COLO829 (cell line): ENCODE results near the gene MESD.
A peak's percentile ranks its signal among the peaks of the same experiment; 100 is the strongest.
"Not testable (repeated sequence)": the region's sequence is repeated elsewhere in the genome, so short reads cannot be mapped to it uniquely, and the experiment has no call there.

Experiments
- DNase-seq: peaks from one replicate; pipeline ENCODE4 v3.0.0; 2012; ENCODE audit warnings: low spot score

MESD gene

DNA sequence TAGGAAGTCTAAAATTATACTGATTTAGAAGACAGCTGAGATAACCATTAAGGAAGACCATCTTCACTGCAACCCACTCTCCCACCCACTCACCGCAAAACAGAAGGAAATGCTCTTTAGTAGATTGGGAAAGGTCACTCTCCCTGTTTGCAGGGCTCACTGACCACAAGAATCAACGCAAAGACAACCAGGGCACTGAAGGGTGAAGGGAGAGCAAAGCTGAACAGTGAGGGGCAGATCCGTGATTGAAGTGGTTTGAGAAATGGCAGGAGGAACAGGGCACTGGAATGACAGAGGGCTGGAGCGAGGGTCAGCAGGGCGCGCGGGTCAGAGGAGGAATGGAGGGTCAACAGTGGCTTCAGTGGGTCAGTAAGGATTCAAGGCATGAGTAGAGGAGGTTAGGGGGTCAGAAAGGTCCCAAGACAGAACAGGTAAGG, 520 bp downstream of the MESD start:
- no peak for DNase-seq

DNA sequence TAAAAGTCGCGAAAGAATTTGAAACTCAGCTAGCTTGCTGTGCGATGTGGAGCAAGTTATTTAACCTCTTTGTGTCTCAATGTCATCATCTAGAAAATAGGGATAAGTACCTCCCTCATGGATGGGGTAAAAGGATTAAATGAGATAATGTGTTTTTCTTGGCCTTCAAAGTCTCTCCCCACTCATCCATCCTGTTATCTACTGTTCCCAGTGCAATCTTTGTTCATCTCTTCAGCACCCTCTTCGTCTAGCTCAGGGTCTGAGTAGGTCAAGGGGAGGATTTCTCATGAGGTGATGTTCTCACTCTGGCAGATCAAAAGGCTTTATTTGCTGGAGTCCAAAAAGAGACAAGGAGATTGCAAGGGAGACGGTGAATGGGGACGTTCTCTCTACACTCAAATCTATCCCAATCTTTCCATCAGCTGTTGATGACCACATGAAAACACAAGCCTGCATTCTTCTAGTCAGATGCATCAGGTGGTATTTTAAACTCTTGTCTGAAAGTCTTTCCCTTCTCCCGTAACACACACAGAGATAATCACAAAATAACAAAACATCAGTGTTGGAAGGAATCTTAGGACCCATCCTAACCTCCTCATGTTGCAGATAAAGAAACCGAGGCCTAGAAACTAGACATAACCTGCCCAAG, 1.3 kb downstream of the MESD start:
- no peak for DNase-seq

DNA sequence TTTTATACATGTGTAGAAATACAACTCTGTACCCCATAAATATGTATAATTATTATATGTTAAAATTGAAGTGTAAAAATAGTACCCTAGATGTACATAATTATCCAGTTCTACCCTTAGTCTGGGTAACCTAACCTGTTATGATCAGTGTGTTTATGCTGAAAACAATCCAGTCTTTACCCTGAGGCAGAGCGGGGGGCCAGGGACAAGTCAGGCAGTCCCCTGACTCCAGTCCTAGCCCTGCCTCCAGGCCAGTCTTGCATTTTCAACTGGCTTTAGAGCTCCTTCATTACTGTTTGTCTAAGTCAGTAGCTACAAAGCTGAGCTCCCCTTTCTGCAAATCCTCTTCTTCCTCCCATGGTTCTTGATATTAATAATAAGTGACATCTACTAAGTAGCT, 3.1 kb downstream of the MESD start:
- no peak for DNase-seq

DNA sequence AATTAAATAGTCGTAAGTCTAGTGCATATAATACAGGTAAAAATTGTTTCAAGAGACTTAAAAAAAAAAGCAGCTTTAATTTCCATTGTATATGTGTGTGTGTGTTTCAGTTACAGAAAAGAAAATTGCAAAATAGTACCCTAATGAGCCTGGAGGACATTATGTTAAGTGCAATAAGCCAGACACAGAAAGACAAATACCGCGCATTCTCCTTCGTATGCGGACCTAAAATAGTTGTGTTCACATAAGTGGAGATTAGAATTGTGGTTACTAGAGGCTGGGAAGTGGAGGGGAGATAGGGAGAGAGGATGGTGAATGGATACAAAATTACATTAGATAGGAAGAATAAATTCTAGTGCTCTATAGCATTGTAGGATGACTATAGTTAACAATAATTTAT, 3.6 kb downstream of the MESD start:
- DNase-seq = no peak

DNA sequence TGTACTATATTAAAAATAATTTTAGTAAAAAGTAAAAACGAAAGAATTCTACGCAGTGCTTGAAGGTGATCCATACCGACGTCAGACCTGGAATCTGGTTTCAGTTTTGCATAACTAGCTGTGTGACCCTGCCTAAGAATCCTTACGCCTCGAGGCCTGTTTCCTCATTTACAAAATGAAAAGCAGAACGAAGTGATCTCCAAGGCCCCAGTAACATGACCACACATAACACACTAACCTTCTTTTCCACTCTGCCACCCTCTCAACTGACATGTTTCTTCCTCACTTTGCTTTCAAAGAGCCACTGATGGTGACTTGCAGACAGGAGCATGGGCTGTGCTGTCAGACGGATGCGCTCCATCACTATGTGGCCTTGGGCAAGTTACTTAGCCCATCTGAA, 4.8 kb downstream of the MESD start:
- DNase-seq = no peak

DNA sequence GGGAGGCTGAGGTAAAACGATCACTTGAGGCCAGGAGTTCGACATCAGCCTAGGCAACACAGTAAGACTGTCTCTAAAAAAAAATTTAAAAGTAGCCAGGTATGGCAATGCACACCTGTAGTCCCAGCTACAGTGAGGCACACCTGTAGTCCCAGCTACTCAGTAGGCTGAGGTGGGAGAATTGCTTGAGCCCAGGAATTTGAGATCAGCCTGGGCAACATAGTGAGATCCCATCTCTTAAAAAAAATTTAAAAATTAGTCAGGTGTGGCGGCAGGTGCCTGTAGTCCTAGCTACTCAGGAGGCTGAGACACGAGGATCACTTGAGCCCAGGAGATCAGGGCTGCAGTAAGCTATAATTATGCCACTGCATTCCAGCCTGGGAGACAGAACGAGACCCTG, 6.8 kb downstream of the MESD start:
- no peak for DNase-seq

DNA sequence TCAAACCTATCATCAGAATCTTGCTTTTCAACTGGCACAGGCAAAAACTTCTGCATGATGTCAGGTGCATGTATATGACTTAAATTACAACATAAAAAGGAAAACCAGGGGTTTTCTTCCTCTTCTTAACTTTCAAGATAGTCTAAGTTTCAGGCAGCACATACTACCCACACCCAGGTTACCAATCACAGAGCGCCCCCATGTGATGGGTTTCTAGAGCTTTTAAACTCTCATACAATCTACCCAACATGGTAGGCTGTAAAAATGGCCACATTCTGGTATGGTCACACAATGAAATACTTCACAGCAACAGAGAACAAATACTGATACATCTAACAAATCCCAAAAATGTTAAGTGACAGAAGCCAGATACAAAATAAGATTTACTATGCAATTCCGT, 7.4 kb downstream of the MESD start:
- no peak for DNase-seq

DNA sequence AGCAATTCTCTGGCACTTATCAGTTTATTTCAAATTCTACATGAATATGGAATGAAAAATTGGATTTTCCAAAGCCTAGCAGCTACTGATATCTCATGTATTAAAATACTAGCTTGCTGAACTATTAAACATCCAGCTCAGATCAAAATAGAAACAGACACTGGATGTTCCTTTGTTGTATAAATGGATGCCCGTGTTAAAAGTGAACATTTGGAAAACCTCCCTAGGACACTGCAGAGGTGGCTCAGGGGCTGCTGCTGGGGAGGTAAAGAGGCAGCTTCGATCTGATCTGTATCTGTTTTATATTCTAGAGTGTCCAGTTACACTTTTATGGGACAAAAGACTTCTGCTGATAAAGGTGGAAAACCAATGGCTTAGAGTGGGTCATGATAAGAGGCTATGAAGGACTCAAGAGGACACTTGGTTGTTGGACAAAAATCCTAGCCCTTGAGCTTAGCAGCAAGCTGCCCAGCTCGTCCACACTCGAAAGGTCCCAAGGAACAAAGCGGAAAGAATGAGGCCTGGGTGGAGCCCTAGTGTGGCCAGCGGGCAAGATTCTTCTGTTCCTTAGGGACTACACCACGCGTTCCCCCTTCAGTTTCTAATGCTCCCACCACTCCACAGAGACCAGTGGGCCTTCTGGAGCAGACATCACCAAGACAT, 9.9 kb downstream of the MESD start:
- DNase-seq = no peak

DNA sequence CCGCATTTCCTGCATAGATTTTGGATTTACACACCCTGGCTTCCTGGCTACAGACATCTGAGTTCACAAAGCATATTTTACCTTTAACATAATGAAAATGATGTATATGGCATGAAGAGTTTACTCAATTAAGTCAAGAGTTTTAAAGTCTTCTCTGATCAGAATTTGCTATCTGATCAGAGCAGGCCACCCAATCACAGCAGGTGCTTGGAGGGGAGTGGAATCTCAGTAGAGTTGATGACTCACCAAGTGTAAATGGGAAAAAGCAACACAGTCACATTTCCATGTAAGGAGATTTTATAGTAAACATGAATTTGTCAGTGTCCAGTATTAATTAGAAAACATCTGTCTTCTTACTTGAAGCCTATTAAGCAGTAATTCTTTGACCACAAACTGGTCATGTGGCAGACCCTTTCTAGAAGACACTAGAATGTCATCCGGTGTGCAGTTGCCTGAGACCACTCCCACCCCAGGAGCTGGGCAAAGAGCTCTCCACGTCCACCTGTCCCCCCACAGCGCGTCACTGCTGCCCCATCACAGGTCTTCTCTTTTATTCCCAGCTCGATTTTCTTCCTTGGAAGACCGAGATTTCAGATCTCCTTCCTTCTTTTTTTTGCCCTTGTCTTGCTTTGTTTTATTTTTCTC, 10.8 kb downstream of the MESD start:
- no peak for DNase-seq

DNA sequence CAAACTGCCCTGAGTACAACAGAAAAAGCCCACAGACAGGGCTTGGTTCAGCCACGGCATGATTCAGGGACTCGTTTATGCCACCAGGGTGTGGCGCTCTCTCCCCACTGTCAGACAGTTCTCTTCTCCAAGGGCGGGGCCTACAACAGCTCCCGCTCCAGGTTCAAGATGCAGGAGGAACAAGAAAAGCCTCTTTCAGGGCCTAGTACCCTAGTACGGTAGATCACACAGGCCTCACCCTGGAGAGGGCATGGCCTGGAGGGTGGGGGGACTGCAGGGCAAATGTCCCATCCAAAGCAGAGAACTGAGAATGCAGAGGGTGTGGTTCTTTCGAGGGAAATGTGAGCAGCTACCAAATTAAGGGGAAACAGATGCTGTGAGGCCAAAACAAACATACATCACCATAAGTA, 12.0 kb downstream of the MESD start:
- DNase-seq = peak; percentile 65

DNA sequence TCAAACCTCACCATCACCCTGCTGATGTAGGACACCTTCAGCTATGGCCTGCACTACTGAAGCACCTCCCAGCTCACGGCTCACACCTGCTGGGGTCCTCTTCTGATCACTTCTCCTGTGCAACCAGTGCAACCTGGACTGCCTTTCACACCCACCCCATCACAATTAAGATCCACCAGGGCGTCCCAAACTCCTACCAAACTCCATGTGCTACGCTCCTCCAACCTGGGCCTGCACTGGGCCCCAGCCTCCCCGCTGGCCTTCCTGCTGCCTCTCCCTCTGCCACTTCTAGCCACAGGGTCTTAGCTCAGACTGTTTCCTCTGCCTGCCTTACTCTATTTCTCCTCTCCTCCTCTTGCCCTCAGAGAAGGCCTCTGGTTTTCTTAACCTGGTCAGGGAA, 12.8 kb downstream of the MESD start:
- DNase-seq = no peak

DNA sequence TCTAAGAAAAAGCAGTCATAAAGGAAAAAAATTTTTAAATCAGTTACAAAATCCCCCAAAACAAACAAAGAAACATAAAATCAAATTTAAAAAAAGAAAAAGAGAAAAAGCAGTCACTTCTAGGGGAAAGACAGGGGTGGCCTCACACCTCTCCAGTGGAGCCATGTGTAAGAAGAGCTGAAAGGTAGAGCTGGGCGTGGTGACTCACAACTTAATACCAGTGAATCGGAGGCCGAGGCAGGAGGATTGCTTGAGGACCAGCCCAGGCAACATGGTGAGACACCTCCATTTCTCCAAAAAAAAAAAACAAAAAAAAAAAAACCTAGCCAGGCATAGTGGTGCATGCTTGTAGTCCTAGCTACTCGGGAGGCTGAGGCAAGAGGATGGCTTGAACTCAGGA, 14.7 kb downstream of the MESD start:
- no peak for DNase-seq

DNA sequence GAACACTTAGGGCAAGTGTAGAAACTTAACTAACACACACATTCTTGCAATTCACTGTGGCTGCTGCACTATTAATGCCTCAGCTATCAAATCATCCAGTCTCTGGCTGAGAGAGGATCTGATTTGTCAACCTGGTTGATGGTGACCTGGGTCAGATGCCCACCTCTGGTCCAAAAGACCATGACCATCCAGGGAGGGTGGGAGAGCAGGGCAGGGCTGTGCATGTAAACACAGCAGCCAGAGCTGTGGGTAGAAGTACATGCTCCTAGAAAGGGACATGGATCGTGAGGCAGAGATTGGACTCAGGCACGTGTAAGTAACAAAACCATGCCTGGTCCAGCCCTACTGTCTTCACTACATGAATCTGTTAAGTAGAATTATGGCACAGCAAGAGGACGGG, 17.3 kb downstream of the MESD start:
- DNase-seq = no peak

DNA sequence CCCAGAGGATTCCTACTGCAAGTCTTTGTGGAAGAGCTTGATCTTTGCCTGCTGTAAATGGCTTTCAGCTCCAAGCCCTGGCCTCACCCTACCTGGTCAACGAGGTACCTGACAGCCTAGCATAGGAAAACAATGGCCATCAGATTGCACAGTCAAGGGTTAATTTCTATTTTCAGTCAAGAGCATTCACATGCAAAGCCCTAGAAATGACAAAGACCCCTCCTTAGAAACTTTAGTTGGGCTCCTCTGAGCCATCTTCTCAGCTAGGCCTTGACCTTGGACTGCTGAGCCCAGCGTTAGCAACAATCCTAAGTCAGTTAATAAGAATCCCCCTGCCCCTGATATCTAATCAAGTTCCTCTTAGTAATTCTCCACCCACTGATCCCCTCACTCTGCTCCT, 18.5 kb downstream of the MESD start:
- no peak for DNase-seq

DNA sequence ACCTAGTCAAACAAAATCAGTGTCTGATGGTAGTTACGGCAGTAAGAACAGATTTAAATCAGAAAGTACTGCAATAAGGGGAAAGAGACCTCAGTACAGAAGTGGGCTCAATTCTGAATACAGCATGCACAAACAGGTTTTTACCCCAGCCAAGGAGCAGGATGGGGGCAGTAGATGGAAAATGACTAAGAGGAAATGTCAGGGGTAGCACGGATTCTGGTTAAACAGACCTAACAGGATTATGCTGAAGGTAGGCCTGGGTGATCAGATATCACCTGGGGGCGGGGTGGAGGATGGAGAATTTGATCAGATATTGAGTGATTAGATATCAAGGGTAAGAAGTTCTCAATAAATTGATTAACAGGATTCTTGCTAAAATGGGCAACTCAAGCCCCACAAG, 19.0 kb downstream of the MESD start:
- DNase-seq = no peak

DNA sequence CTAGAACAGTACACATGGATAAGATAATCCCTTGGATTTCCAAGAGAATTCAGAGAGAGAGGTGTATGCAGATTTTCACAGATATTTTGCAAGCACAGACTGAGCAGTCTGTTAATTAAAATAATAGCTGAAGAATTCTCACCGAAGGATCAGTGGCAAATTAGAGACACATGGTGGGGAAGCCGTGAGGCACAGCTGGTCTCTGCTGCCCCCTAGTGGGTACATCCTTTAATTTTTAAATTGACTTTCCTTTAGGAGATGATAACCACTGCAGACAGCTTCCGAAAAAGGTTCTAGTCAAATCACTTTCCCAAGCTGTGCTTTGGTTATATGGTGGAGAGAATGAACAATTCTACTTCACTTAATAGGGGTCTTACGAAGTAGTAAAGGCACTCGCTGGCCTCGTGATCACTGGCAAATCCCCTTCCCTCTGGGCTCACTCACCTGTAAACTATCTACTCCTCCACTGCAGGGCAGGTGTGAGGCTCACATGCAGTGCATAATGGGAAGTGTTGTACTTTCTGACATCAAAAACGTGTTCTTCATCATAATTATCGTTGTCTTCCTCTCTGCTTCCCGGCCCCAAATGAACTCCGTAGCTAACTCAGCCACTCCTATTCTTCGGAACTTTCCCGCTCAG, 19.5 kb downstream of the MESD start:
- DNase-seq = peak; percentile 40

DNA sequence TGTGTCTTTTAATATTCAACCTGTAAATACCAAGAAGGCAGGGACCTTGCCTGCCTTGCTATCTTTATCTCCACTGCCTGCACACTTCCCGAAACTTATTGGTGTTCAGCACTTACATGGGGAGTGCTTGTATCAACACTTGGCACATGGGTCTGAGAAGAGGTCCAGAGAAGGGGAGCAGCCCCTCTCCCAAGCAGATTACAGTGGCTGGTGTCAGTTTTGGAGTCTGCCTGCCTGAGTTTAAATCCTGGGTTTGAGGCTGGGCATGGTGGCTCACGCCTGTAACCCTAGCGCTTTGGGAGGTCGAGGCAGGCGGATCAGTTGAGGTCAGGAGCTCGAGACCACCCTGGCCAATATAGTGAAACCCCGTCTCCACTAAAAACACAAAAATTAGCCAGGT, 20.3 kb downstream of the MESD start:
- DNase-seq = no peak

DNA sequence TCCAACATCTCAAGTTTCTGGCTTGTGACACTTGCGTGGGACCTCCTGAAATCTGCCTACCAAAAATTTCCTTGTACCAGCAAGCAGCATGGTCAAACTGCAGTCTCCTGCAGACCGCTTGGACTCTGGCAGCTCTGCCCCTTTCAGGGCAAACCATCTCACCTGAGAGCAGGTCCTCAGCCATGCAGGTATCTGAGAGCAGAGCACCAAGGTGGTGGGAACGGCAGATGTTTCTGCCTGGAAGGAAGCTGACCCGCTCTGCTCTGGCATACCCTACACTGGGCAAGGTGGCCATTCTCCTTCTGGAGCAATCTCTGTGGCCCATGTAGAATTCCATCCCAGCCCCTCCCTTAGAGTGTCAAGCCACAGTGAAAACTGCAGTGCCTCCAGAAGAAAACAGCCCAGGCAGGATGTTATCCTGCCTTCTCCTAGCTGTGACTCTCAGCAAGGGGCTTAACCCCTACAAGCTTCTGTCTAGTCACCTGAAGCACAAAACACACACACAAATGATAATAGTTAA, 21.6 kb downstream of the MESD start:
- DNase-seq = no peak

DNA sequence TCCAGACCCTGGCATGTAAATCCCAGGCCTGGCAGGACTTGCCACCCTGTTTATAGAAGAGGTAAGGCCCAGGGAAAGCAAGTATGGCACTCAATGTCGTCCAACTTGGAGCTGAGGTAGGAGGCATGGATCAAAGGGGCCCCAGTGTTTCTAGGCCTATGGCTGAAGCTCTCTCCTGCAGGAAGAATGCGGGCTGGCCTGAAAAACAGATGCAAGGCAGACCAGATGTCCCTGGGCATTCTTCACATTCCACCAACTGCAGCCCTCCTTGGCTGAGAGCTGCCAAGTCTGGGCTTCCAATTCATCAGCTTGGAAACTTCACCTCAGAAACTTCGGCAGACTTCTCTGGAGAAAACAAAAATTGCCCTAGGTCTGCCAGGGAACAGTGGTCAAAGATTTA, 22.2 kb downstream of the MESD start:
- DNase-seq = no peak

DNA sequence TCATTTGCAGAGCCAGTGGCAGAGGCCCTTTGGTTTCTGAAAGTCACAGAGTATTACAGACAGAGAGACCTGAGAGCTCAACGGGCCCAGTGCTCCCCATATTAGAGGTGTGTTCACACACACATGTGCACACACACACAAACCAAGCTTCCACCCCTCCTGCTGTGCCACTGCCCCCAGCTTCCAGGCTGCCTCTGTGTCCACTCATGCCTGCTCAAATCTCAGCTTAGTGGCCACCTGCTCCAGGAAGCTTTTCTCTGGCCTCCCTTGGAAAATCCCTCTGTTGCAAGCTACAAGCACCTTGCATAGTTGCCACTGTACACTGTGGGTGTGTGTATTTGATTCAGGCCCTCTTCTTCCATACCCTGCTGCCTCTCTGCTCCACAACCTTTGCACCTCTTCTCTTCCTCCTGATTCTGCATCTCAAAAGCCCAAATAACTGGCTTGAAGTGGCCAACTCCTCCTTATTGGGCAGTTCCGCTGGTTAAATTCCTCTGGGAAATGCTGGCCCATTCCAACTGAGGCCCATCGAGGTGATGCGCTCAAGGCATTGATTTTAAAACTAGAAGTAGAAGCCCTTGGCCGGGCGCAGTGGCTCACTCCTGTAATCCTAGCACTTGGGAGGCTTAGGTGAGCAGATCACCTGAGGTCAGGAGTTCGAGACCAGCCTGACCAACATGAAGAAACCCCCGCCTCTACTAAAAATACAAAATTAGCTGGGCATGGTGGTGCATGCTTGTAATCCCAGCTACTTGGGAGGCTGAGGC, 23.0 kb downstream of the MESD start:
- no peak for DNase-seq

DNA sequence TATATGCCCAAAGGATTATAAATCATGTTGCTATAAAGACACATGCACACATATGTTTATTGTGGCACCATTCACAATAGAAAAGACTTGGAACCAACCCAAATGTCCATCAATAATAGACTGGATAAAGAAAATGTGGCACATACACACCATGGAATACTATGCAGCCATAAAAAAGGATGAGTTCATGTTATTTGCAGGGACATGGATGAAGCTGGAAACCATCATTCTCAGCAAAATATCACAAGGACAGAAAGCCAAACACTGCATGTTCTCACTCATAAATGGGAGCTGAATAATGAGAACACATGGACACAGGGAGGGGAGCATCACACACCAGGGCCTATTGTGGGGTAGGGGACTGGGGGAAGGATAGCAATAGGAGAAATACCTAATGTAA, 24.2 kb downstream of the MESD start:
- DNase-seq = not testable (repeated sequence)

DNA sequence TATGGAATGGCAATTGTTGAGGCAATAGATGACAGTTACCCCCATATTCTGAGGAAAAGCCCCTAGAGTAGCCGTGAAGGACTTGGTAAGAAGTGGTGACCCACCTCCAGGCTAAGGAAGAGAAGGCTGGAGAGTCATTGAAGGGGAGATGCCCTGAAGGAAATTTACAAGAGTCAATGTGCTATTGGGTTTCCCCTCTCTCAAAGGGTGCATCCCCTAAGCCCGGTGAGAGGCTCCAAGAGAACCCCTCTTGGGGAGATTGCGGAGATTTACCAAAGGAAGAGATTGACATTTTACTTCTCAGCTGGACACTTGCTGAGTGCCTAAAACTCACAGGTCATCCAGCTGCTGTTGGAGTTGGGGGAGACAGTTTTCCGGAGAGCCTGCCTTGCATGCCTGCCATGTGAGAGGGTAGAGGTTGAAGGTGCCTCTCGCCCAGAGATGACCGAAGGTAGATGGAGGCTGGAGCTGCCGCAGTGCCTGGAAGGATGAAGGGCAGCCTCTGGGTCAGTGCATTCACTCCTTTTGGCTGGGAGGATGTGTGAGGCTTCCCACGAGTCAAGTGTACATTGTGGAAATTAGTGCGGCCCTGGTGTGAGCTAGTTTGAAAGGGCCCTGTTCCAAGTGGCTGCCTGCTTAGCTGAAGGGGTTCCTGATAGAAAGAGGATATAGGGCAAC, 30.7 kb downstream of the MESD start:
- DNase-seq = no peak
